22Rv1 (cell line): ENCODE measurements around the gene STX4.

Source experiments
- H3K27ac ChIP-seq: fragments of 450-650 bp; 2 replicates; pipeline ENCODE4 v1.5.1; 2017
- CTCF ChIP-seq: fragments of 450-650 bp; IDR thresholded peaks from 2 replicates; pipeline ENCODE4 v1.5.1; 2017; ENCODE audit warnings: mild to moderate bottlenecking
- ZFX ChIP-seq: fragments of 450-650 bp; IDR thresholded peaks from 2 replicates; pipeline ENCODE4 v1.6.1; 2017; ENCODE audit warnings: antibody characterized with exemption, borderline replicate concordance

STX4 gene

DNA sequence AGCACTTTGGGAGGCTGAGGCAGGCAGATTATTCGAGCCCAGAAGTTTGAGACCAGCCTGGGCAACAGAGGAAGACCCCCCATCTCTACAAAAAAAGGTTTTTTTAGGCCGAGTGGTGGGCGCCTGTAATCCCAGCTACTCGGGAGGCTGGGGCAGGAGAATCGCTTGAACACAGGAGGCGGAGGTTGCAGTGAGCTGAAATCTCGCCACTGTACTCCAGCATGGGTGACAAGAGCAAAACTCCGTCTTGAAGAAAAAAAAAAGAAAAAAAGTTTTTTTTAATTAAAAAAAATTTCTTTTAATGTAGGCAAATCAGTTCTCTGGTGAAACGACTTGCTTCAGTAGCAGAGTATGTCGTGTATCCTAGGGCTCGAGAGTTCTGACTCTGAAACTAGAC lies 37.4 kb upstream of the STX4 start:
- H3K27ac ChIP-seq, result no peak overlapping the region
- TF ChIP-seq ZFX, result no peak
- TF ChIP-seq CTCF, result no peak

GRCh38 chr16:30996324-30996984 lies 36.9 kb upstream of the STX4 start:
- TF ChIP-seq ZFX, result no peak
- TF ChIP-seq CTCF, result no peak
- H3K27ac ChIP-seq, result no peak overlapping the region

- TF ChIP-seq ZFX (no peak), CTCF (no peak)
- H3K27ac ChIP-seq, result no peak overlapping the region
Observed at GRCh38 chr16:30996985-30997724, 36.2 kb upstream of the STX4 start.

GRCh38 chr16:30997725-30998711 lies 35.3 kb upstream of the STX4 start:
- H3K27ac ChIP-seq, result no peak overlapping the region
- no peak for TF ChIP-seq CTCF
- no peak for TF ChIP-seq ZFX

DNA sequence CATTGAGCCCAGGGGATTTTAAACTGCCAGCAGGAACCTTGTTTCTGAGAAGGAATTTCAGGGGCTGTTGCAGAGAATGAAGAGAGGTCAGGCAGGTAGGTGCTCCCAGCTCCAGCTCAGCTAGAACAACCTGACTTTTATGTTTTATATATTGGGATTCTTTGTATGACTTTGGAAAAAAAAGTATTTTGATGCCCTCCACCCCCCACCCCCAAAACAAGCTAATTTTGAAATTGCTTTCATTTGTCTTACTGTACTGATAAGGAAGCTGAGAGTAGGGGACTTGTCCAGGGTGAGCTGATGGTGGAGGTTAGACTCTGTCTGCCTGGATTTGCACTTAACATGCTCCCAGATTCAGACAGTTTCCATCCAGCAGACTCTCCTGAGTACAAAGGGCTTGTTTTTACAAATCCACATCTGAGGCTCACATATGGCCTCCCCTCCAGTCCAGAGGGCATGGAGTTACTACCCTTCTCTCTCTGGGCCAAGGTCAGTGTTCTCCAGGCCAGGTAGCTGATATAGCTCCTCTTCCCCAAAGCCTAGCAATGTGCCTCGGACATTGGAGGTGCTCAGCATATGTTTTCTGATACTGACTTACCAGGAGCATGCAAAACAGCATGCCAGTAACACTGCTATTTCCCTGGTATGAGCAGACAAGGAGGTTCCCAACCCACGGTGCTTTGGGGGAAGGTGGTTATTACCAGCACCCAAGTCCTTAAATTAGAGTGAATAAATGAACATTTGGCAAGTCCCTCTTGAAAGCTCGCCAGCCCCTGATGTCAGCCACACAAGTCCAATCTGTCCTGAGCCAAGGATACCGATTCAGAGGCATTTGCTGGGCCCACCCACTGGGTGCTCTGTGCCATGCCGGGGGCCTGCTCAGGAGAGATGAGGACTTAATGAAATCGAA lies 34.3 kb upstream of the STX4 start:
- H3K27ac ChIP-seq, result no peak overlapping the region
- TF ChIP-seq ZFX (no peak), CTCF (no peak)

DNA sequence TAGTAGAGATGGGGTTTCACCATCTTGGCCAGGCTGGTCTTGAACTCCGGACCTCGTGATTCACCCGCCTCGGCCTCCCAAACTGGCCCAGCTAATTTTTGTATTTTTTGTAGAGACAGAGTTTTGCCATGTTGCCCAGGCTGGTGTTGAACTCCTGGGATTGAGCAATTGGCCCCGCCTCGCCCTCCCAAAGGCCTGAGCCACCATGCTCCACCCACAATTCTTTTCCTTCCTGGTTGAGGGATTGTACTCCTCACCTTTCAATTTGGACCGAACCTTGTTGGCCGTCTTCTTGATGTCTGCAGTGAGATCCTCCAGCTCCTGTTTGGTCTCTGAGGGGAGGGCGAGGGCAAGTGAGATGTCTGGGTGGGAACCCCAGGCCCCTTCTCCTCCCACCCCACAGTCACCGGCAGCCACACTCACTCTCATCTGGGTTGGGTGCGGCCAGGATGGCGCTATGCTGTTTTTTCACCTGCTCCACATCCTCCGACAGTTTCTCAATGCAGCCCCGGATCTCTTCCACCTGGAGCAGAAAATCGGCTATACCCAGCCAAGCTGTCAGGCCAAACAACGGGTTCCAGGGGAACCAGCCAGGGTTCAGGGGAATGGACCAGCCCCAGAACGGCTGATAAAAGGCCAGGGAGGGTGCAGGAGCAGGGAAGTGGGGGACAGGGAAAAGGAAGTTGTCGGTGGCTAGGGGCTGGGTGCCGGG lies 32.5 kb upstream of the STX4 start:
- TF ChIP-seq CTCF, result no peak
- TF ChIP-seq ZFX, result no peak
- no peak overlapping the region for H3K27ac ChIP-seq
